DOHH2 (cell line): ENCODE results near the gene ZDHHC13.

Source experiments
- H3F3A ChIP-seq: fragments of 200-600 bp; sonication (generic), shearing (Covaris generic); 2 replicates; pipeline ENCODE4 v1.6.0; 2016; ENCODE audit warnings: antibody characterized with exemption, mild to moderate bottlenecking; ENCODE audit not compliant: control insufficient read depth, insufficient read depth
- H3K27ac ChIP-seq: fragments of 200-600 bp; sonication (generic); 2 replicates; pipeline ENCODE4 v1.5.1; 2014; ENCODE audit warnings: low read depth, mild to moderate bottlenecking, low read length, moderate library complexity
- H3K27me3 ChIP-seq: fragments of 200-600 bp; sonication (generic); 2 replicates; pipeline ENCODE4 v1.6.1; 2014; ENCODE audit warnings: mild to moderate bottlenecking, low read length, mixed read lengths; ENCODE audit not compliant: control insufficient read depth
- H3K36me3 ChIP-seq: fragments of 200-600 bp; sonication (generic); 2 replicates; pipeline ENCODE4 v1.6.1; 2014; ENCODE audit warnings: mild to moderate bottlenecking, low read length, moderate library complexity, mixed read lengths; ENCODE audit not compliant: control insufficient read depth
- H3K4me1 ChIP-seq: fragments of 200-600 bp; sonication (generic); 2 replicates; pipeline ENCODE4 v1.6.1; 2014; ENCODE audit warnings: mild to moderate bottlenecking, low read length, mixed read lengths; ENCODE audit not compliant: control insufficient read depth
- H3K4me2 ChIP-seq: fragments of 200-600 bp; sonication (generic); 2 replicates; pipeline ENCODE4 v1.6.0; 2014; ENCODE audit warnings: mild to moderate bottlenecking, low read length, moderate library complexity
- H3K4me3 ChIP-seq: fragments of 200-600 bp; sonication (generic); 2 replicates; pipeline ENCODE4 v1.5.1; 2014; ENCODE audit warnings: mild to moderate bottlenecking, low read length, mixed read lengths
- H3K79me2 ChIP-seq: fragments of 200-600 bp; sonication (generic); 2 replicates; pipeline ENCODE4 v1.6.1; 2014; ENCODE audit warnings: mild to moderate bottlenecking, low read length, mixed read lengths; ENCODE audit not compliant: control insufficient read depth
- H3K9me2 ChIP-seq: fragments of 200-600 bp; sonication (generic); replicated peaks from 2 replicates; pipeline ENCODE4 v1.6.1; 2014; ENCODE audit warnings: mild to moderate bottlenecking, low read length, mixed read lengths; ENCODE audit not compliant: control insufficient read depth
- H3K9me3 ChIP-seq: fragments of 200-600 bp; sonication (generic); 2 replicates; pipeline ENCODE4 v1.6.1; 2014; ENCODE audit warnings: antibody characterized with exemption, low read length, mixed read lengths; ENCODE audit not compliant: control insufficient read depth, insufficient read depth
- H4K20me1 ChIP-seq: fragments of 200-600 bp; sonication (generic); 2 replicates; pipeline ENCODE4 v1.6.0; 2014; ENCODE audit warnings: low read depth, mild to moderate bottlenecking, antibody characterized with exemption, low read length, moderate library complexity; ENCODE audit not compliant: control insufficient read depth, insufficient read depth
- CTCF ChIP-seq: fragments of 200-600 bp; sonication (generic); IDR thresholded peaks from one replicate; pipeline ENCODE4 v1.5.1; 2014; ENCODE audit warnings: antibody characterized with exemption, mild to moderate bottlenecking, low read depth, low read length; ENCODE audit not compliant: poor library complexity, severe bottlenecking
- EZH2phosphoT487 ChIP-seq: fragments of 200-600 bp; sonication (generic); IDR thresholded peaks from 2 replicates; pipeline ENCODE4 v1.6.1; 2017; ENCODE audit warnings: borderline replicate concordance, mild to moderate bottlenecking, antibody characterized with exemption, low read length, moderate library complexity, mixed read lengths

ZDHHC13 gene

GRCh38 chr11:19083166-19083565, 33.8 kb upstream of the ZDHHC13 start:
- H4K20me1 ChIP-seq: no peaks in the 10 kb centered on the region
- H3K4me1 ChIP-seq: no peaks in the 10 kb centered on the region
- H3K4me3 ChIP-seq: no peak overlapping the region
- H3K79me2 ChIP-seq: no peaks in the 10 kb centered on the region
- TF ChIP-seq EZH2phosphoT487 (no peak), CTCF (no peak)
- no peak overlapping the region for H3K4me2 ChIP-seq
- no peaks in the 10 kb centered on the region for H3K9me2 ChIP-seq
- H3K27me3 ChIP-seq: peaks cover 6% of the 10 kb centered on the region; the same call in 1 of the 2 replicates
- H3K9me3 ChIP-seq: no peaks in the 10 kb centered on the region
- no peaks in the 10 kb centered on the region for H3K36me3 ChIP-seq
- no peaks in the 10 kb centered on the region for H3F3A ChIP-seq
- H3K27ac ChIP-seq: no peak overlapping the region

GRCh38 chr11:19084661-19085315, 32.2 kb upstream of the ZDHHC13 start:
- H3K9me2 ChIP-seq: no peaks in the 10 kb centered on the region
- H3F3A ChIP-seq: no peaks in the 10 kb centered on the region
- H3K4me2 ChIP-seq: no peak overlapping the region
- H3K27ac ChIP-seq: no peak overlapping the region
- H3K79me2 ChIP-seq: no peaks in the 10 kb centered on the region
- no peaks in the 10 kb centered on the region for H4K20me1 ChIP-seq
- no peaks in the 10 kb centered on the region for H3K9me3 ChIP-seq
- H3K36me3 ChIP-seq: no peaks in the 10 kb centered on the region
- TF ChIP-seq CTCF: no peak
- no peak for TF ChIP-seq EZH2phosphoT487
- H3K4me1 ChIP-seq: no peaks in the 10 kb centered on the region
- no peak overlapping the region for H3K4me3 ChIP-seq
- H3K27me3 ChIP-seq: no peaks in the 10 kb centered on the region; the same call in 1 of the 2 replicates

GRCh38 chr11:19087658-19088057, 29.3 kb upstream of the ZDHHC13 start:
- Histone ChIP-seq H3K4me1 (no peaks in the 10 kb centered on the region), H3K27me3 (peaks cover 6% of the 10 kb centered on the region; the same call in 1 of the 2 replicates), H3K27ac (no peak overlapping the region), H3K9me2 (no peaks in the 10 kb centered on the region), H3F3A (no peaks in the 10 kb centered on the region), H4K20me1 (no peaks in the 10 kb centered on the region), H3K4me3 (no peak overlapping the region), H3K36me3 (no peaks in the 10 kb centered on the region), H3K9me3 (no peaks in the 10 kb centered on the region), H3K79me2 (no peaks in the 10 kb centered on the region), H3K4me2 (no peak overlapping the region)
- TF ChIP-seq EZH2phosphoT487 (no peak), CTCF (no peak)
